GM18520 (cell line): ENCODE measurements around the gene GARIN5B.

Experiments used
- ATAC-seq: cut with Tn5 transposase; IDR thresholded peaks from one replicate; pipeline ENCODE4 v1.9.1; 2021; ENCODE audit not compliant: unreplicated experiment

The GARIN5B gene

GRCh38 chr19:55372316-55373081, 9.4 kb upstream of the GARIN5B start:
- ATAC-seq: no peak

GRCh38 chr19:55370305-55370988, 7.4 kb upstream of the GARIN5B start, which contains the start of gene IL11:
IL11 (minus strand) TSS chr19:55370463; CDS start chr19:55370310, 153 bp downstream.
- ATAC-seq: no peak

GRCh38 chr19:55369653-55370304, 6.7 kb upstream of the GARIN5B start:
- no peak for ATAC-seq

DNA sequence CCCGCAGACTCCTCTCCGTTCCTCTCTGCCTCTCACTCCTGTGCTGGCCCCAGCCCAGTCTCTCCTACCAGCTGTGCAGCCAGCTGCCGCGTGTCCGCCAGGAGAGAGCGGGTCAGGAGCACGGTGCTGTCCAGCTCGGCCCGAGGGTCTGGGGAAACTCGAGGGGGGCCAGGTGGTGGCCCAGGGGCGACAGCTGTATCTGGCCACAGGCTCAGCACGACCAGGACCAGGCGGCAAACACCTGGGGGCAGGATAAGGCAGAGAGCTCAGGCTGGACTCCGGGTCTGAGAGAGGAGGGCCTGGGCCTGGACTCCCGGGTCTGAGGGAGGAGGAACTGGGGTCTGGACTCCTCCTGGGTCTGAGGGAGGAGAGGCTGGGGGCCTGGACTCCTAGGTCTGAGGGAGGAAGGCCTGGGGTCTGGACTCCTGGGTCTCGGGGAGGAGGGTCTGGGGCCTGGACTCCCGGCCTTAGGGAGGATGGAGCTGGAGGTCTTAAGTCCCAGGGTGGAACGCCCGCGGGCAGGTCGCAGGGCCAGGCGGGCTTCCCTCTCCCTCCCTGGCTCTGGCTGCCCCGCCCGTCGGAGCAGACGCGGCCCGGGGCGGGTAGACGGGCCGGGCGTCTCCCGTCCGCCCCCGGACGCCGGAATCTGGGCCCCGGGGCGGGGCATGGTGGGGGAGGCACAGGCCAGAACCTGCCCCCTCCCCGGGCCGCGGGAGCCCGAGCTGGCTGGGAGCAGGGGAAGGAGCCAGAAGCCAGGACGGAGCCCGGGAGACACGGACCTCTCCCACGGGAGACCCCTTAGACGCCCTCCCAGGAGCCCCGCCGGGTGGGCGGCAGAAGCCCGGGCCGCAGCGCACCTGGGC, 5.9 kb upstream of the GARIN5B start:
- no peak for ATAC-seq

- ATAC-seq: no peak
Observed at GRCh38 chr19:55368106-55368505, 5.0 kb upstream of the GARIN5B start.

- no peak for ATAC-seq
Observed at GRCh38 chr19:55366790-55367189, 3.7 kb upstream of the GARIN5B start.

DNA sequence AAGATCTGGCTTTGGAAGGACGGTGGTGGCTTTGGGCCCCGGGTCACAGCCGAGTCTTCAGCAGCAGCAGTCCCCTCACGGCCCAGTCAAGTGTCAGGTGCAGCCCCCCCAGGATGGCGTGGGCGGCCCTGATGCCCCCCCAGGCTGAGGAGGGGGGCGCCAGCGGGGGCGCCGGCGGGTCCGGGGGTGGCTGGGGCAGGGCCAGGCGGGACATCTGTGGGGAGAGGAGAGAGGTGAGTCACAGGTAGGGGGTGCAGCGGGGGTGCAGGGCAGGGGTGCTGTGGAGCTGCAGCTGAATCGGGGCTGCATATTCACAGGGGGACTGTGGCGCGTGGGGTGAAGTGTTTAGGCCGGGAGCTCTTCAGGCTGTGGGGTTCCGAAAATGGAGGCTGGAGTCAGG, 2.9 kb upstream of the GARIN5B start:
- ATAC-seq: no peak

DNA sequence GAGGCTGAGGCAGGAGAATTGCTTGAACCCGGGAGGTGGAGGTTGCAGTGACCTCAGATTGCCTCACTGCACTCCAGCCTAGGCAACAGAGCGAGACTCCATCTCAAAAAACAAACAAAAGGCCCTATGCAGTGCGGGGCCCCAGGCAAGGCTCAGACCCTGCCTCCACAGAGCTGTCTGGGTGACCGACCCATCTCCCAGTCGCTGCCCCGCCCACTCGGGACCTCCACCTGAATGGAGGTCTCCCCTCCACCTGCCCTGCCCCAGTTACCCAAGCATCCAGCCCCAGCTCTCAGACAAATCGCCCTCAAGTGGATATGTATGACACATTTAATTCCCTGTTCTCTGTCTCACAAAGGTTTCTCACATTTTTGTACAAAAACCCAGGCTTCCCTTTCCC, 2.2 kb upstream of the GARIN5B start:
- no peak for ATAC-seq

DNA sequence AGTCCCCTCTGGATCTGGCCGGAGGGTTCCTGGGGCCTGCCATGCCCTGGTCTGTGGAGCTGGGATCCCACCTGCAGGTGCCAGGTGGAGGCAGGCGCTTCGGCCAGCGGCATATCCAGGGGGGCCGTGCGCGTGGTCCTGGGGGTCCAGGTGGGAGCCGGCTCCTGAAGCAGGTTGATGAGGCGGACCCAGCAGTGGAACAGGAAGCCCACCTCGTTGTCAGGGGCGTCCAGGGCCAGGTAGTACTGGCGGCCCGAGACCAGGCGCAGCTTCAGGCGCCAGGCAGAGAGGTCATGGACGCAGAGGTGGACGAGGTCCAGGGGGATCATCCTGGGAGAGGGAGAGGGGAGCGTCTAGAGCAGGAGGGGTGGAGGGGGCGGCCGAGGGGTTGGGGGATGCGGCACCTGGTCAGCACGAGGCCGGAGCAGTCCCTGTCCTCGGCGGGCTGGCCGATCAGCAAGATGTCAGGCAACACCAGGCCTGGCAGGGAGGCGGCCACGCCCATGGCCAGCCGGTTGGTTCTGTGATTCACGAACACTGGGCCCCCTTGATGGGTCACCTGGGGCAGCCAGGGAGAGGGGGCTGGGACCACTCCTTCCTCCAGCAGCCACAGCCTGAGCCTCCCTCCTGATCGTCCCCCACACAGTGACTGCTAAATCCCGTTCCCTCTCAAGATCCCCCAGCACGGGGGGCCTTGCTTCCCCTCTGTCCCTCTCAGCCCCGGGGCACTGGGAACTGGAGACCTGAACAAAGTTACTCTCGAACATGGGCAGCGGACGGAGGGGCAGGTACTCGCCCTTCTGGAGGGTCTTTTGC, 678 bp downstream of the GARIN5B start:
- ATAC-seq: no peak

- ATAC-seq: no peak
Observed at GRCh38 chr19:55360902-55361301, 2.2 kb downstream of the GARIN5B start.

DNA sequence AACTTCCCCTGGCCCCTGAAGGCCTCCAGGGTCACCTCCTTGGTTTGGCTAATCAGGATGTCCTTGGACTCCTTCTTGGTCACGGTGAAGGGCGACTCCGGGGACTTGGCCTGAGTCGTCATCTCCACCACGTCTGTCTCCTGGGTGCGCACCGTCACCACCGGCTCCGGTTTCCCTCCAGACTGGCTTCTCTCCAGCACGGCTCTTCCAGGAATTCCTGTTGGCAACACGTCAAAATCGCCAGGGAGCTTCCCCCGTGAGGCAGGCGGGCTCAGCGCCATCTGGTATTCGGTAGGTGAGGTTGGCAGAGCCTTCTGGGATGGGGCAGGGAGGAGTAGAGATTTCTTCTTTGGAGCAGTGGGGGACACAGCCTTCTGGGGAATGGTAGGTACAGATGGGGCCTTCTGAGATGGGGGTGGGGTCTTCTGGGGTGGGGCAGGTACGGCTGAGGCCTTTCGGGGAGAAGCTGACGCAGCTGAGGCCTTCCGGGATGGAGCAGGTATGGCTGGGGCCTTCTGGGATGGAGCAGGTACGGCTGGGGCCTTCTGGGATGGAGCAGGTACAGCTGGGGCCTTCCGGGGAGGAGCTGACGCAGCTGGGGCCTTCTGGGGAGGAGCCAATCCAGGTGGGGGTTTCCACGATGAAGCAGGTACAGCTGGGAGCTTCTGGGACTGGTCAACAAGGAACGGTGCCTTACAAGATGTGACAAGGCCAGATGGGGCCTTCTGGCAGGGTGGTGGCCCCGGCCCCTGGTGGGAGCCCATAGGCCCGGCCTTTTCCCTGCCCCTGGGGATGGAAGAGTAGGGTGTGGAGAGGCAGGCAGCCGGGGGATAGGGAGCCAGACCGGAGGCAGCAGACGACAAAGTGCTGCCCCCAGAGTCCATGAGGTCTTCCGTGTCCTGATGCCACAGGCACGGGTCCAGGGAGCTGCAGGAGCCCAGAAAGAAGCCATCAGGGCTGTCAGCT, 3.8 kb downstream of the GARIN5B start:
- no peak for ATAC-seq

- no peak for ATAC-seq
Observed at GRCh38 chr19:55358493-55358892, 4.6 kb downstream of the GARIN5B start.

- no peak for ATAC-seq
Observed at GRCh38 chr19:55355213-55355821, 7.7 kb downstream of the GARIN5B start.

- no peak for ATAC-seq
Observed at GRCh38 chr19:55354698-55355212, 8.3 kb downstream of the GARIN5B start, which contains the start of gene COX6B2. COX6B2 (minus strand) TSS chr19:55354719; CDS start chr19:55354521, 198 bp downstream.

GRCh38 chr19:55353803-55354697, 9.0 kb downstream of the GARIN5B start:
- no peak for ATAC-seq

DNA sequence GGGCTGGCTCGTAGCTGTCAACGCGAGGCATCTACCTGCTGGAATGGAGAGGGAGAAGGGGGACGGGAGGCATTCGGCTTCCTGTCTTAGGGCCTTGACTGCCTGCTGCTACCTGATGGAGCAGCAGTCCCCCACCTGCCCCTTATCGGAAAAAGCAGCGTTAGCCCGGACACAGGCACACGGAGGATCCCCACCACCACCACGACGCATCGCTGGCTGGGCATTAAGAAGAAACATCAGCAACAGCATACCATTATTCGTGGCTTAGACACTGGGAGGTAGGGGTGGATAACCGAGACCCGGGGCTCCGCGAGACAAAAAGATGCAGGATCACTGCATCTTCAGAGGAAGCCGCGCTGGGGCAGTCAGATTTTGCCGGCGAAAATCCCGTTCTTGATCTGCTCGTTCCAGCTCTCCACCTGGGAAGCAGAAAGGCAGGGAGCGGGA, 9.7 kb downstream of the GARIN5B start:
- ATAC-seq: no peak

DNA sequence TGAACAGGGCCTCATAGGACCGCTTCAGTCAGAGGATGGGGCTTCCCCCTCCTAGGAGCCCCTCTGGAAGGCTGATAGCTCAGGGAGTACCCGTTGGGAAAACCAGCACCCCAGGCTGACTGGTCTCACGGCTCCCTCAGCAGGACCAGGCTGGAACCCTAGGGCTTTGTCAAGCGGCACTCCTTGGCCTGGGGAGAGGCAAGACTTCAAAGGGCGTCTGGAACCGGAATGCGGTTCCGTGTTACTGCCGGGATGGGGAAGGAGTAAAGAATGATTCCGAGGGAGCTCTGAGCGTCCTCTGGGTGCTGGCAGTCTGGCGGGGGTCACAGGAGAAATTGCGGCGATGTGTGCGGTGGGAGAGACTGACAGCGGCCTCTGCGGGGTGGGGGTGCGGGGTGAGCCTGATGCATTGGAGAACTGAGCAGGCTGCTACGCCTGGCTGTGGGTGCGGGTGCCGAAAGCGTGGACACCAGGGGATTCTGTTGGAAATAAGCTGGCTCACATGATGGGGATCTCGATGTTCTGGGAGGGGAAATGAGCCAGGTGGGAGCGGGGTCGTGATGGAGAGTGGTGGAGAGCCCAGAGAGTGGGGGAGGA, 10.4 kb downstream of the GARIN5B start:
- no peak for ATAC-seq
